ENCODE measurements around the gene OTUD5. TPM values are rescaled to one million over a fixed set of nuclear protein-coding genes. Genes with fewer than 3 reads are reported as not detected.
A peak's percentile ranks its signal among the peaks of the same experiment; 100 is the strongest.

The OTUD5 gene
- total RNA-seq, 1 experiment from 2014 or later, result 37.1 TPM

GRCh38 chrX:48972220-48973164, 15.1 kb upstream of the OTUD5 start:
- Histone ChIP-seq H3K9me2 (ENCODE audit: insufficient read depth) (no peaks in the 10 kb centered on the region), H3K4me1 (replicated peaks; ENCODE audit: insufficient read depth) (no peaks in the 10 kb centered on the region), H3K79me2 (ENCODE audit: low read depth) (no peaks in the 10 kb centered on the region), H3K27me3 (ENCODE audit: insufficient read depth, low read depth) (no peaks in the 10 kb centered on the region), H3F3A (ENCODE audit: insufficient read depth, low read depth) (no peaks in the 10 kb centered on the region), H4K20me1 (ENCODE audit: insufficient read depth) (no peaks in the 10 kb centered on the region), H3K4me3 (no peak overlapping the region), H2AFZ (no peak overlapping the region), H3K27ac (no peak overlapping the region), H3K36me3 (ENCODE audit: low read depth) (no peaks in the 10 kb centered on the region), H3K4me2 (no peak overlapping the region), H3K9me3 (ENCODE audit: insufficient read depth, low read depth) (no peaks in the 10 kb centered on the region)
- TF ChIP-seq, protein P1, sequence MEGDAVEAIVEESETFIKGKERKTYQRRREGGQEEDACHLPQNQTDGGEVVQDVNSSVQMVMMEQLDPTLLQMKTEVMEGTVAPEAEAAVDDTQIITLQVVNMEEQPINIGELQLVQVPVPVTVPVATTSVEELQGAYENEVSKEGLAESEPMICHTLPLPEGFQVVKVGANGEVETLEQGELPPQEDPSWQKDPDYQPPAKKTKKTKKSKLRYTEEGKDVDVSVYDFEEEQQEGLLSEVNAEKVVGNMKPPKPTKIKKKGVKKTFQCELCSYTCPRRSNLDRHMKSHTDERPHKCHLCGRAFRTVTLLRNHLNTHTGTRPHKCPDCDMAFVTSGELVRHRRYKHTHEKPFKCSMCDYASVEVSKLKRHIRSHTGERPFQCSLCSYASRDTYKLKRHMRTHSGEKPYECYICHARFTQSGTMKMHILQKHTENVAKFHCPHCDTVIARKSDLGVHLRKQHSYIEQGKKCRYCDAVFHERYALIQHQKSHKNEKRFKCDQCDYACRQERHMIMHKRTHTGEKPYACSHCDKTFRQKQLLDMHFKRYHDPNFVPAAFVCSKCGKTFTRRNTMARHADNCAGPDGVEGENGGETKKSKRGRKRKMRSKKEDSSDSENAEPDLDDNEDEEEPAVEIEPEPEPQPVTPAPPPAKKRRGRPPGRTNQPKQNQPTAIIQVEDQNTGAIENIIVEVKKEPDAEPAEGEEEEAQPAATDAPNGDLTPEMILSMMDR (conservative IDR thresholded peaks at IDR 0.05), result peak; percentile 42; the same call in 1 of the 2 replicates
- no peak for TF ChIP-seq EZH2 (IDR thresholded peaks at IDR 0.05; ENCODE audit: low read depth)
- ChIA-PET CTCF (no interaction called here), POLR2A (ENCODE audit: unreplicated experiment) (no interaction called here)
- DNase-seq, result no peak
- intact Hi-C loops (cut with micrococcal nuclease; ENCODE audit: unreplicated experiment), result no loop called here
- no TSS peak for BruUV-seq (replicated peaks)

- TF ChIP-seq, protein P1 (conservative IDR thresholded peaks at IDR 0.05), result no peak
- no peak for TF ChIP-seq EZH2 (IDR thresholded peaks at IDR 0.05; ENCODE audit: low read depth)
- DNase-seq, result no peak
- Histone ChIP-seq H3K79me2 (ENCODE audit: low read depth) (no peaks in the 10 kb centered on the region), H3K9me3 (ENCODE audit: insufficient read depth, low read depth) (no peaks in the 10 kb centered on the region), H3K27ac (no peak within 1 kb of the TSS), H2AFZ (no peak within 1 kb of the TSS), H3K4me1 (replicated peaks; ENCODE audit: insufficient read depth) (no peaks in the 10 kb centered on the region), H4K20me1 (ENCODE audit: insufficient read depth) (no peaks in the 10 kb centered on the region), H3F3A (ENCODE audit: insufficient read depth, low read depth) (no peaks in the 10 kb centered on the region), H3K4me2 (no peak within 1 kb of the TSS), H3K27me3 (ENCODE audit: insufficient read depth, low read depth) (no peaks in the 10 kb centered on the region), H3K9me2 (ENCODE audit: insufficient read depth) (no peaks in the 10 kb centered on the region), H3K36me3 (ENCODE audit: low read depth) (no peaks in the 10 kb centered on the region), H3K4me3 (no peak within 1 kb of the TSS)
- intact Hi-C loops (cut with micrococcal nuclease; ENCODE audit: unreplicated experiment), result no loop called here
- ChIA-PET POLR2A (ENCODE audit: unreplicated experiment) (no interaction called here), CTCF (no interaction called here)
- no TSS peak for BruUV-seq (replicated peaks)
These were observed 14.1 kb upstream of the OTUD5 start, which contains the start of gene KCND1 for GRCh38 chrX:48971249-48972219. Gene KCND1 (minus strand): TSS chrX:48971844. CDS start chrX:48970271, 1,573 bp downstream.

- Histone ChIP-seq H3K4me3 (no peak overlapping the region), H2AFZ (no peak overlapping the region), H3K9me2 (ENCODE audit: insufficient read depth) (no peaks in the 10 kb centered on the region), H3K4me1 (replicated peaks; ENCODE audit: insufficient read depth) (no peaks in the 10 kb centered on the region), H3K36me3 (ENCODE audit: low read depth) (no peaks in the 10 kb centered on the region), H3K27me3 (ENCODE audit: insufficient read depth, low read depth) (no peaks in the 10 kb centered on the region), H3K9me3 (ENCODE audit: insufficient read depth, low read depth) (no peaks in the 10 kb centered on the region), H3K79me2 (ENCODE audit: low read depth) (no peaks in the 10 kb centered on the region), H3K27ac (no peak overlapping the region), H3F3A (ENCODE audit: insufficient read depth, low read depth) (no peaks in the 10 kb centered on the region), H4K20me1 (ENCODE audit: insufficient read depth) (no peaks in the 10 kb centered on the region), H3K4me2 (no peak overlapping the region)
- POLR2A ChIA-PET (ENCODE audit: unreplicated experiment), result no interaction called here
- TF ChIP-seq, protein P1 (conservative IDR thresholded peaks at IDR 0.05), result no peak
- TF ChIP-seq EZH2 (IDR thresholded peaks at IDR 0.05; ENCODE audit: low read depth), result no peak
- intact Hi-C loops (cut with micrococcal nuclease; ENCODE audit: unreplicated experiment), result no loop called here
- no peak for DNase-seq
- no TSS peak for BruUV-seq (replicated peaks)
- CTCF ChIA-PET, result no interaction called here
These were observed 12.1 kb upstream of the OTUD5 start for GRCh38 chrX:48969471-48969870.
